Neural progenitor cell (in vitro differentiated cells): Measurements from ENCODE around the gene DPH1.

Experiments
- CTCF ChIP-seq: fragments of 200-600 bp; sonication (generic); IDR thresholded peaks from 2 replicates; pipeline ENCODE4 v1.5.1; 2017; ENCODE audit warnings: antibody characterized with exemption, mild to moderate bottlenecking
- EZH2 ChIP-seq: fragments of 200-600 bp; sonication (generic); IDR thresholded peaks from 2 replicates; pipeline ENCODE4 v1.6.1; 2017; ENCODE audit warnings: antibody characterized with exemption, mild to moderate bottlenecking, moderate library complexity
- EZH2phosphoT487 ChIP-seq: fragments of 200-600 bp; sonication (generic); IDR thresholded peaks from 2 replicates; pipeline ENCODE4 v1.6.1; 2017; ENCODE audit warnings: antibody characterized with exemption

DNA sequence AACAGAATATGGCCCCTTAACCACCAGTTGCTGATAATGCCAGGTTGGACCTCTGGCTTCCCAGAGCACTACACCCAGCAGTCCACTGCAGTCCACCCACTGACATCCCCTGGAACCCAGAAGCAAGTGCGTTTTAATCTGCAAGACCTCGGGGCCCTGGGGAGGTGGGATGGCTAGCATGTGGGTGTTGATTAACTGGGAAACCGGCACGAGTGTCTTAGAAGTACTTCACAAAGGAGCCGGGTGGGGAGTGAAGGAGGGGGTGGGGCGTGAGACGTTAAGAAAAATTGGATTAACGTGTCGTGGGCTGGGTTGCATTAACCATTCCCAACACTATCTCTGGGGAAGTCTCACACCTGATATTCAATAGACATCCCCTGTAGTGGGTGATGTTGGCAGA is 18.9 kb downstream of the DPH1 start:
- TF ChIP-seq CTCF (no peak), EZH2phosphoT487 (no peak), EZH2 (no peak)
